DND-41 (cell line): Measurements from ENCODE around the gene QSOX2.

Source experiments
- EZH2 ChIP-seq: IDR thresholded peaks from 3 replicates; pipeline ENCODE4 v1.6.1; 2012; ENCODE audit warnings: borderline replicate concordance, low read depth, mild to moderate bottlenecking, moderate library complexity, low read length, inconsistent platforms; ENCODE audit not compliant: severe bottlenecking
- TF ChIP-seq, protein P1 (sequence below): IDR thresholded peaks from 2 replicates; pipeline ENCODE4 v1.5.1; 2012; ENCODE audit warnings: borderline replicate concordance, low read length, moderate library complexity, mild to moderate bottlenecking; ENCODE audit not compliant: poor library complexity, severe bottlenecking; ENCODE audit errors: extremely low read depth

DNA sequence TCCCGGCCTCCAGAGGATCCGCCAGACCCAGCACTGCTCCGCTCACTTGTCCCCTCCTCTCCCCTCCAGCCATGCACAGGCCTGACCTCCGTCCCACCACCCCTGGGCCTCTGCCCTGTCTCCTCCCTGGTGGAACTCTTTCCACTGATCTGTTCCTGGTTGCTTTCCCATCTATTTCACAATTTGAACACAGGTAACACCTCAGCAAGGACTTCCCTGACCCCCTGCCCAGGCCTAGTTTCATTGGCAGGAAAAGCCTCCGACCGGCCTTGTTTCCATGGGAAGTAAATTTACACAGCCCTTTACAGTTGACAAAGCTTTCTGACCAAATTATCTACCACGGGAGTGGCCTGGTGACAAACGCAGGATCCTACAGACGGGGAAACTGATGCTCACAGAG, 14.8 kb downstream of the QSOX2 start:
- TF ChIP-seq, protein P1, sequence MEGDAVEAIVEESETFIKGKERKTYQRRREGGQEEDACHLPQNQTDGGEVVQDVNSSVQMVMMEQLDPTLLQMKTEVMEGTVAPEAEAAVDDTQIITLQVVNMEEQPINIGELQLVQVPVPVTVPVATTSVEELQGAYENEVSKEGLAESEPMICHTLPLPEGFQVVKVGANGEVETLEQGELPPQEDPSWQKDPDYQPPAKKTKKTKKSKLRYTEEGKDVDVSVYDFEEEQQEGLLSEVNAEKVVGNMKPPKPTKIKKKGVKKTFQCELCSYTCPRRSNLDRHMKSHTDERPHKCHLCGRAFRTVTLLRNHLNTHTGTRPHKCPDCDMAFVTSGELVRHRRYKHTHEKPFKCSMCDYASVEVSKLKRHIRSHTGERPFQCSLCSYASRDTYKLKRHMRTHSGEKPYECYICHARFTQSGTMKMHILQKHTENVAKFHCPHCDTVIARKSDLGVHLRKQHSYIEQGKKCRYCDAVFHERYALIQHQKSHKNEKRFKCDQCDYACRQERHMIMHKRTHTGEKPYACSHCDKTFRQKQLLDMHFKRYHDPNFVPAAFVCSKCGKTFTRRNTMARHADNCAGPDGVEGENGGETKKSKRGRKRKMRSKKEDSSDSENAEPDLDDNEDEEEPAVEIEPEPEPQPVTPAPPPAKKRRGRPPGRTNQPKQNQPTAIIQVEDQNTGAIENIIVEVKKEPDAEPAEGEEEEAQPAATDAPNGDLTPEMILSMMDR = no peak
- TF ChIP-seq EZH2 = no peak
